Suprapubic skin (tissue), 4 donors: ENCODE results near the gene MTG2.

Source experiments
- EP300 ChIP-seq: sonication (generic); formaldehyde crosslinking; IDR thresholded peaks from one replicate; pipeline ENCODE4 v1.6.1; 2017; ENCODE audit warnings: antibody characterized with exemption
- POLR2A ChIP-seq, 2 donors: fragments of 450-650 bp; IDR thresholded peaks; one replicate each; pipeline ENCODE4 v1.6.1; 2017; ENCODE audit warnings: antibody characterized with exemption in 2 of 2, mild to moderate bottlenecking in 2 of 2, moderate library complexity in 2 of 2
- POLR2AphosphoS5 ChIP-seq, 3 donors: sonication (generic); formaldehyde crosslinking; IDR thresholded peaks; one replicate each; pipeline ENCODE4 v1.6.1; 2017; ENCODE audit warnings: antibody characterized with exemption in 3 of 3
- TF ChIP-seq, protein P1 (sequence below), 2 donors: fragments of 200-600 bp in 1 of 2; fragments of 450-650 bp in 1 of 2; sonication (generic) in 1 of 2; IDR thresholded peaks; one replicate each; pipeline ENCODE4 v1.5.1; 2016 to 2019; ENCODE audit warnings: antibody characterized with exemption in 2 of 2, mild to moderate bottlenecking in 1 of 2, moderate library complexity in 1 of 2

DNA sequence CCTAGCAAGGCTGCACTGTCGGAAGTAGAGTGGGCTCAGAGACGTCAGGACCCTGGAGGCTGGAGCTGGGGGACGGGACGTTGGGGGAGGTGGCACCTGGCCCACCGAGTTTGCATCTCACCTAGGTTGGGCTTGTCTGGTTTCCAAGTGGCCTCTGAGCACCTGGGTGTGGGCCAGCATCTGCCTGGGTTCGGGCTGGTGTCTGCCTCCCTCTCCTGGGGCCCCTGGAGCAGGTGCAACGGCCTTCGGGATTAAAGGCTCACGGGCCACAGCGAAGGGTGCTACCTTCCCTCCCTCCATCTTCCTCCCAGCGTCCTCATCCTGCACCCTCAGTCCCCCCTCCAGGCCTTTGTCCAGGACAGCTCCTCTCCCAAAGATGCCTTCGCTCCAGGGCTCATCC lies 31.2 kb downstream of the MTG2 start:
- no peak for TF ChIP-seq POLR2A (IDR thresholded peaks at IDR 0.05)
- TF ChIP-seq, protein P1, sequence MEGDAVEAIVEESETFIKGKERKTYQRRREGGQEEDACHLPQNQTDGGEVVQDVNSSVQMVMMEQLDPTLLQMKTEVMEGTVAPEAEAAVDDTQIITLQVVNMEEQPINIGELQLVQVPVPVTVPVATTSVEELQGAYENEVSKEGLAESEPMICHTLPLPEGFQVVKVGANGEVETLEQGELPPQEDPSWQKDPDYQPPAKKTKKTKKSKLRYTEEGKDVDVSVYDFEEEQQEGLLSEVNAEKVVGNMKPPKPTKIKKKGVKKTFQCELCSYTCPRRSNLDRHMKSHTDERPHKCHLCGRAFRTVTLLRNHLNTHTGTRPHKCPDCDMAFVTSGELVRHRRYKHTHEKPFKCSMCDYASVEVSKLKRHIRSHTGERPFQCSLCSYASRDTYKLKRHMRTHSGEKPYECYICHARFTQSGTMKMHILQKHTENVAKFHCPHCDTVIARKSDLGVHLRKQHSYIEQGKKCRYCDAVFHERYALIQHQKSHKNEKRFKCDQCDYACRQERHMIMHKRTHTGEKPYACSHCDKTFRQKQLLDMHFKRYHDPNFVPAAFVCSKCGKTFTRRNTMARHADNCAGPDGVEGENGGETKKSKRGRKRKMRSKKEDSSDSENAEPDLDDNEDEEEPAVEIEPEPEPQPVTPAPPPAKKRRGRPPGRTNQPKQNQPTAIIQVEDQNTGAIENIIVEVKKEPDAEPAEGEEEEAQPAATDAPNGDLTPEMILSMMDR (IDR thresholded peaks at IDR 0.05): no peak
- TF ChIP-seq POLR2AphosphoS5 (IDR thresholded peaks at IDR 0.05): no peak
- no peak for TF ChIP-seq EP300
